ENCODE measurements around the gene TNIP1. TPM values are rescaled to one million over a fixed set of nuclear protein-coding genes. Genes with fewer than 3 reads are reported as not detected.

Gene TNIP1
- total RNA-seq, 2 experiments from 2014 or later, result 110 to 115 TPM

GRCh38 chr5:151051931-151052608 is 28.8 kb downstream of the TNIP1 start:
- peaks cover 94% of the 10 kb centered on the region for H3K36me3 Mint-ChIP-seq (ENCODE audit: low read depth)

GRCh38 chr5:151051066-151051930 is 29.5 kb downstream of the TNIP1 start:
- Histone ChIP-seq H3K4me1 (ENCODE audit: insufficient read depth, low read length) (peaks cover 7% of the 10 kb centered on the region), H3K36me3 (ENCODE audit: insufficient read depth, low read length) (peaks cover 95% of the 10 kb centered on the region), H3K27me3 (ENCODE audit: control insufficient read depth in 1 of 2, insufficient read depth in 2 of 2, low read length in 2 of 2) (no peaks in the 10 kb centered on the region), H3K27ac (ENCODE audit: low read depth in 1 of 2, low read length in 2 of 2) (no peak overlapping the region), H3K9me3 (ENCODE audit: control insufficient read depth in 1 of 2, insufficient read depth in 1 of 2, low read length in 2 of 2) (no peaks in the 10 kb centered on the region), H3K4me3 (ENCODE audit: low read length) (no peak overlapping the region)
- intact Hi-C loops (cut with DNase I, micrococcal nuclease), result loop anchor here (1.0 to 5.0 kb wide), 3 partner anchors 64 to 186 kb away; no protein-coding TSS in a partner anchor
- DNase-seq (peak; percentile 58 to 85 (median 65)), ATAC-seq (ENCODE audit: poor library complexity) (peak; percentile 77)
- H3K4me1 Mint-ChIP-seq (ENCODE audit: low read depth), result peaks cover 12% of the 10 kb centered on the region
- peaks cover 94% of the 10 kb centered on the region for H3K36me3 Mint-ChIP-seq (ENCODE audit: low read depth)
- H3K4me3 Mint-ChIP-seq, result no peak overlapping the region
- ChIA-PET POLR2A (interaction anchor here (1.0 to 1.9 kb wide), 3 partner anchors 28 to 74 kb away, joined by 3 to 15 read pairs (median 4); no protein-coding TSS in a partner anchor), CTCF (interaction anchor here (0.6 to 8.8 kb wide), 14 partner anchors 23 to 114 kb away, joined by 3 to 126 read pairs (median 4); no protein-coding TSS in a partner anchor)
- H3K27me3 Mint-ChIP-seq, result no peaks in the 10 kb centered on the region
- no peaks in the 10 kb centered on the region for H3K9me3 Mint-ChIP-seq
- peak overlapping the region; percentile 41 for H3K27ac Mint-ChIP-seq
- TF ChIP-seq, protein P1, sequence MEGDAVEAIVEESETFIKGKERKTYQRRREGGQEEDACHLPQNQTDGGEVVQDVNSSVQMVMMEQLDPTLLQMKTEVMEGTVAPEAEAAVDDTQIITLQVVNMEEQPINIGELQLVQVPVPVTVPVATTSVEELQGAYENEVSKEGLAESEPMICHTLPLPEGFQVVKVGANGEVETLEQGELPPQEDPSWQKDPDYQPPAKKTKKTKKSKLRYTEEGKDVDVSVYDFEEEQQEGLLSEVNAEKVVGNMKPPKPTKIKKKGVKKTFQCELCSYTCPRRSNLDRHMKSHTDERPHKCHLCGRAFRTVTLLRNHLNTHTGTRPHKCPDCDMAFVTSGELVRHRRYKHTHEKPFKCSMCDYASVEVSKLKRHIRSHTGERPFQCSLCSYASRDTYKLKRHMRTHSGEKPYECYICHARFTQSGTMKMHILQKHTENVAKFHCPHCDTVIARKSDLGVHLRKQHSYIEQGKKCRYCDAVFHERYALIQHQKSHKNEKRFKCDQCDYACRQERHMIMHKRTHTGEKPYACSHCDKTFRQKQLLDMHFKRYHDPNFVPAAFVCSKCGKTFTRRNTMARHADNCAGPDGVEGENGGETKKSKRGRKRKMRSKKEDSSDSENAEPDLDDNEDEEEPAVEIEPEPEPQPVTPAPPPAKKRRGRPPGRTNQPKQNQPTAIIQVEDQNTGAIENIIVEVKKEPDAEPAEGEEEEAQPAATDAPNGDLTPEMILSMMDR (IDR thresholded peaks at IDR 0.05), result peak; percentile 74

More at GRCh38 chr5:151051931-151052608, 28.8 kb downstream of the TNIP1 start:
- Histone ChIP-seq H3K36me3 (ENCODE audit: insufficient read depth, low read length) (peaks cover 95% of the 10 kb centered on the region), H3K27ac (ENCODE audit: low read depth in 1 of 2, low read length in 2 of 2) (no peak overlapping the region), H3K4me1 (ENCODE audit: insufficient read depth, low read length) (peaks cover 12% of the 10 kb centered on the region), H3K27me3 (ENCODE audit: control insufficient read depth in 1 of 2, insufficient read depth in 2 of 2, low read length in 2 of 2) (no peaks in the 10 kb centered on the region), H3K9me3 (ENCODE audit: control insufficient read depth in 1 of 2, insufficient read depth in 1 of 2, low read length in 2 of 2) (no peaks in the 10 kb centered on the region), H3K4me3 (ENCODE audit: low read length) (no peak overlapping the region)
- intact Hi-C loops (cut with DNase I, micrococcal nuclease), result loop anchor here (1.0 to 5.0 kb wide), 3 partner anchors 63 to 185 kb away; no protein-coding TSS in a partner anchor
- DNase-seq, result no peak
- no peaks in the 10 kb centered on the region for H3K9me3 Mint-ChIP-seq
- POLR2A ChIA-PET, result interaction anchor here (1.0 to 1.9 kb wide), 4 partner anchors 14 to 74 kb away, joined by 3 to 15 read pairs (median 4); no protein-coding TSS in a partner anchor
- H3K27ac Mint-ChIP-seq, result peak overlapping the region; percentile 41
- no peak for ATAC-seq (ENCODE audit: poor library complexity)
- H3K4me1 Mint-ChIP-seq (ENCODE audit: low read depth), result peaks cover 12% of the 10 kb centered on the region
- no peaks in the 10 kb centered on the region for H3K27me3 Mint-ChIP-seq
- TF ChIP-seq, protein P1 (IDR thresholded peaks at IDR 0.05), result no peak
- CTCF ChIA-PET, result interaction anchor here (0.6 to 8.8 kb wide), 14 partner anchors 23 to 113 kb away, joined by 3 to 126 read pairs (median 4); no protein-coding TSS in a partner anchor
- H3K4me3 Mint-ChIP-seq, result no peak overlapping the region

DNA sequence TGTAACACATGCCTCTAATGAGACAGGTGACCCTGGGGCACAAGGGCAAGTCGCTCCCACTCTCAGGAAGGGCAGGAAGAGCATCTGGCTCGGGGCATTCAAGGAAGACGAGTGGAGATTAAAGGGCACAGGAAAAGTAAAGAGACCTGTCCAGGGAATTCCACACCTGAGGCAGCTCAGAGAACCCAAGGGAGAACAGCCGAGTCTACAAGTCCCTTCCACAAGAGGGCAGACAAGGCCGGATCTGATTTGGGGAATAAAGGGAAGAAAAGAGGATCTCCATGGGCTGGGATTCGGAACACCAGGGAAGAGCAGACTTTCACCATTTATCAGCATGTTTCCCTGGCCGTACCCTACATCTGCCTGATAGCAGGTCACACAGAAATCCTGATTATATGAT is 32.3 kb downstream of the TNIP1 start:
- Histone ChIP-seq H3K36me3 (ENCODE audit: insufficient read depth, low read length) (peaks cover 94% of the 10 kb centered on the region), H3K4me3 (ENCODE audit: low read length) (no peak overlapping the region), H3K27ac (ENCODE audit: low read depth in 1 of 2, low read length in 2 of 2) (no peak overlapping the region), H3K9me3 (ENCODE audit: control insufficient read depth in 1 of 2, insufficient read depth in 1 of 2, low read length in 2 of 2) (no peaks in the 10 kb centered on the region), H3K4me1 (ENCODE audit: insufficient read depth, low read length) (peaks cover 7% of the 10 kb centered on the region), H3K27me3 (ENCODE audit: control insufficient read depth in 1 of 2, insufficient read depth in 2 of 2, low read length in 2 of 2) (no peaks in the 10 kb centered on the region)
- no peaks in the 10 kb centered on the region for H3K9me3 Mint-ChIP-seq
- TF ChIP-seq, protein P1 (IDR thresholded peaks at IDR 0.05), result no peak
- peaks cover 94% of the 10 kb centered on the region for H3K36me3 Mint-ChIP-seq (ENCODE audit: low read depth)
- ChIA-PET CTCF (interaction anchor here (0.8 to 8.8 kb wide), 4 partner anchors 10 to 67 kb away, joined by 3 to 126 read pairs (median 6); no protein-coding TSS in a partner anchor), POLR2A (no interaction called here)
- no peaks in the 10 kb centered on the region for H3K27me3 Mint-ChIP-seq
- ATAC-seq (ENCODE audit: poor library complexity) (no peak), DNase-seq (no peak)
- H3K4me1 Mint-ChIP-seq (ENCODE audit: low read depth), result peaks cover 12% of the 10 kb centered on the region
- intact Hi-C loops (cut with DNase I, micrococcal nuclease), result loop anchor here in 1 of 2 experiments (1.0 to 5.0 kb wide), 2 partner anchors 109 to 486 kb away; partner anchors contain the start of gene ANXA6
- H3K27ac Mint-ChIP-seq, result no peak overlapping the region
- no peak overlapping the region for H3K4me3 Mint-ChIP-seq
